ENCODE measurements around the gene TRERF1. TPM values are rescaled to one million over a fixed set of nuclear protein-coding genes. Genes with fewer than 3 reads are reported as not detected.

The TRERF1 gene
- polyA plus RNA-seq, 1 donor (not counting 4 experiments of a cell fraction or from before 2014, with no cell fraction given) = 4.8 TPM

GRCh38 chr6:42471714-42472113 lies 20.0 kb upstream of the TRERF1 start:
- Histone ChIP-seq H3K27me3 (ENCODE audit: control insufficient read depth, extremely low read depth, insufficient read depth, low read length) (no peaks in the 10 kb centered on the region), H3K27ac (ENCODE audit: control insufficient read depth, insufficient read depth, low read length) (no peak overlapping the region), H3K4me1 (ENCODE audit: control insufficient read depth, extremely low read depth, insufficient read depth, low read length) (no peaks in the 10 kb centered on the region), H4K20me1 (ENCODE audit: control insufficient read depth, extremely low read depth, insufficient read depth, low read length) (no peaks in the 10 kb centered on the region), H3K9ac (ENCODE audit: control insufficient read depth, extremely low read depth, insufficient read depth, low read length) (no peak overlapping the region), H3K4me2 (ENCODE audit: control insufficient read depth, extremely low read depth, insufficient read depth, low read depth, low read length) (no peak overlapping the region), H3K36me3 (ENCODE audit: control insufficient read depth in 2 of 2, extremely low read depth in 1 of 2, insufficient read depth in 2 of 2, low read length in 2 of 2) (no peaks in the 10 kb centered on the region), H2AFZ (ENCODE audit: control insufficient read depth, low read length) (no peak overlapping the region), H3K9me3 (ENCODE audit: control insufficient read depth, low read depth, low read length) (no peaks in the 10 kb centered on the region), H3K79me2 (ENCODE audit: control insufficient read depth, insufficient read depth, low read length) (no peaks in the 10 kb centered on the region), H3K9me1 (ENCODE audit: control insufficient read depth, extremely low read depth, insufficient read depth, low read length) (no peaks in the 10 kb centered on the region), H3K4me3 (ENCODE audit: control insufficient read depth in 2 of 3, extremely low read depth in 1 of 3, insufficient read depth in 2 of 3, low read depth in 1 of 3, low read length in 3 of 3) (no peak overlapping the region)
- no peak for TF ChIP-seq EZH2 (IDR thresholded peaks at IDR 0.05; ENCODE audit: low read length)
- no peak for TF ChIP-seq CTCF (optimal IDR thresholded peaks at IDR 0.05 in 1 of 3, IDR thresholded peaks at IDR 0.05 in 1 of 3, conservative IDR thresholded peaks at IDR 0.05 in 1 of 3; ENCODE audit: extremely low read depth in 1 of 3, insufficient read depth in 2 of 3, low read length in 3 of 3)
- DNase-seq (ENCODE audit: low read depth, low spot score) (no peak), FAIRE-seq (no peak)
- dilution Hi-C loops (cut with MboI; ENCODE audit: extremely low pct_ligation_motif_present, low sequenced_read_pairs) = no loop called here

GRCh38 chr6:42471142-42471541 lies 19.4 kb upstream of the TRERF1 start:
- dilution Hi-C loops (cut with MboI; ENCODE audit: extremely low pct_ligation_motif_present, low sequenced_read_pairs) = no loop called here
- no peak for FAIRE-seq
- TF ChIP-seq CTCF (optimal IDR thresholded peaks at IDR 0.05 in 1 of 3, IDR thresholded peaks at IDR 0.05 in 1 of 3, conservative IDR thresholded peaks at IDR 0.05 in 1 of 3; ENCODE audit: extremely low read depth in 1 of 3, insufficient read depth in 2 of 3, low read length in 3 of 3) (no peak), EZH2 (IDR thresholded peaks at IDR 0.05; ENCODE audit: low read length) (no peak)

More at GRCh38 chr6:42471142-42471541, 19.4 kb upstream of the TRERF1 start:
- DNase-seq (ENCODE audit: low read depth, low spot score) = no peak
- Histone ChIP-seq H3K4me1 (ENCODE audit: control insufficient read depth, extremely low read depth, insufficient read depth, low read length) (no peaks in the 10 kb centered on the region), H3K36me3 (ENCODE audit: control insufficient read depth in 2 of 2, extremely low read depth in 1 of 2, insufficient read depth in 2 of 2, low read length in 2 of 2) (no peaks in the 10 kb centered on the region), H3K9me3 (ENCODE audit: control insufficient read depth, low read depth, low read length) (no peaks in the 10 kb centered on the region), H3K27me3 (ENCODE audit: control insufficient read depth, extremely low read depth, insufficient read depth, low read length) (no peaks in the 10 kb centered on the region), H3K9me1 (ENCODE audit: control insufficient read depth, extremely low read depth, insufficient read depth, low read length) (no peaks in the 10 kb centered on the region), H3K79me2 (ENCODE audit: control insufficient read depth, insufficient read depth, low read length) (no peaks in the 10 kb centered on the region), H4K20me1 (ENCODE audit: control insufficient read depth, extremely low read depth, insufficient read depth, low read length) (no peaks in the 10 kb centered on the region), H2AFZ (ENCODE audit: control insufficient read depth, low read length) (no peak overlapping the region), H3K27ac (ENCODE audit: control insufficient read depth, insufficient read depth, low read length) (no peak overlapping the region), H3K9ac (ENCODE audit: control insufficient read depth, extremely low read depth, insufficient read depth, low read length) (no peak overlapping the region), H3K4me2 (ENCODE audit: control insufficient read depth, extremely low read depth, insufficient read depth, low read depth, low read length) (no peak overlapping the region), H3K4me3 (ENCODE audit: control insufficient read depth in 2 of 3, extremely low read depth in 1 of 3, insufficient read depth in 2 of 3, low read depth in 1 of 3, low read length in 3 of 3) (no peak overlapping the region)

All from keratinocyte (primary cell).